K562 (cell line): ENCODE data around the gene FHIT. TPM values are rescaled to one million over a fixed set of nuclear protein-coding genes. Genes with fewer than 3 reads are reported as not detected.

Experiments
- ATF3 ChIP-seq, 2 experiments: fragments of 450-650 bp in 1 of 2; sonication (generic) in 1 of 2; formaldehyde crosslinking in 1 of 2; IDR thresholded peaks in 1 of 2; conservative IDR thresholded peaks in 1 of 2; 2 replicates each; pipeline versions ENCODE4 v1.6.1 to v1.8.1; 2016 to 2023; ENCODE audit warnings: mild to moderate bottlenecking in 2 of 2, moderate library complexity in 2 of 2, inconsistent platforms in 1 of 2, missing genetic modification reagents in 1 of 2
- DMBX1 ChIP-seq: fragments of 250-450 bp; sonication (Bioruptor Pico); IDR thresholded peaks from 2 replicates; pipeline ENCODE4 v1.8.0; 2022; ENCODE audit warnings: inconsistent platforms, mild to moderate bottlenecking, moderate library complexity, borderline replicate concordance
- GATAD2B ChIP-seq: fragments of 450-650 bp; IDR thresholded peaks from 2 replicates; pipeline ENCODE4 v1.6.1; 2017; ENCODE audit warnings: mild to moderate bottlenecking, borderline replicate concordance
- HDAC2 ChIP-seq: fragments of 450-650 bp; IDR thresholded peaks from 2 replicates; pipeline ENCODE4 v1.6.1; 2016; ENCODE audit warnings: mild to moderate bottlenecking
- HDAC6 ChIP-seq: IDR thresholded peaks from 2 replicates; pipeline ENCODE4 v1.6.1; 2012; ENCODE audit warnings: low read depth, mild to moderate bottlenecking, control low read depth, inconsistent platforms, low read length, moderate library complexity
- KAT2B ChIP-seq: IDR thresholded peaks from one replicate; pipeline ENCODE4 v1.6.1; 2012; ENCODE audit warnings: low read depth, mild to moderate bottlenecking, control low read depth, inconsistent platforms, low read length, moderate library complexity
- MAFF ChIP-seq: IDR thresholded peaks from 2 replicates; pipeline ENCODE4 v1.6.1; 2012; ENCODE audit warnings: low read length, improper control_type of control experiment
- NFIC ChIP-seq: fragments of 450-650 bp; IDR thresholded peaks from 2 replicates; pipeline ENCODE4 v1.6.1; 2017; ENCODE audit warnings: mild to moderate bottlenecking, inconsistent platforms
- PHF20 ChIP-seq: fragments of 450-650 bp; IDR thresholded peaks from 2 replicates; pipeline ENCODE4 v1.6.1; 2018; ENCODE audit not compliant: partially characterized antibody
- POLR3A ChIP-seq: IDR thresholded peaks from 2 replicates; pipeline ENCODE4 v1.6.1; 2011; ENCODE audit warnings: borderline replicate concordance, mild to moderate bottlenecking, moderate library complexity; ENCODE audit not compliant: insufficient read length, insufficient read depth; ENCODE audit errors: extremely low read depth
- RHOXF2B ChIP-seq: fragments of 250-450 bp; sonication (Bioruptor Pico); conservative IDR thresholded peaks from 2 replicates; pipeline ENCODE4 v1.5.1; 2021
- SP2 ChIP-seq: IDR thresholded peaks from 2 replicates; pipeline ENCODE4 v1.6.1; 2011; ENCODE audit warnings: mild to moderate bottlenecking, low read depth, low read length, moderate library complexity; ENCODE audit not compliant: poor library complexity, severe bottlenecking; ENCODE audit errors: extremely low read depth
- TCFL5 ChIP-seq: fragments of 250-450 bp; sonication (Bioruptor Pico); conservative IDR thresholded peaks from 2 replicates; pipeline ENCODE4 v1.6.1; 2021; ENCODE audit warnings: mild to moderate bottlenecking, moderate library complexity, matching md5 sums
- ZBED1 ChIP-seq: IDR thresholded peaks from 2 replicates; pipeline ENCODE4 v1.6.1; 2014
- ZFPM2 ChIP-seq: fragments of 250-450 bp; sonication (Bioruptor Pico); IDR thresholded peaks from 2 replicates; pipeline ENCODE4 v1.5.1; 2022; ENCODE audit warnings: mild to moderate bottlenecking
- ZNF274 ChIP-seq: IDR thresholded peaks from 2 replicates; pipeline ENCODE4 v1.6.1; 2011; ENCODE audit warnings: low read depth, mild to moderate bottlenecking, low read length, moderate library complexity, borderline replicate concordance
- ZNF444 ChIP-seq: fragments of 250-450 bp; sonication (Bioruptor Pico); IDR thresholded peaks from 2 replicates; pipeline ENCODE4 v1.4.0; 2020; ENCODE audit warnings: mild to moderate bottlenecking, moderate library complexity
- polyA plus RNA-seq, 8 experiments: library from polyadenylated mRNA; depleted of rRNA in 4 of 8; stranded (reverse) in 5 of 8; unstranded in 3 of 8; fragments of >200 nt; fragmentation: Nextera tagmentation in 2 of 8; fragmentation: Illumina TruSeq in 1 of 8; extraction: Ambion mirVana in 2 of 8; extraction: Trizol in 1 of 8; gene quantifications; 2 replicates each; pipeline versions ENCODE4 v1.2.1 to v1.2.3, GENCODE V29; 2011 to 2014; ENCODE audit warnings: inconsistent platforms in 1 of 8, missing spikeins in 1 of 8
- total RNA-seq, 7 experiments: library from RNA; depleted of rRNA in 6 of 7; stranded (reverse); fragments of >200 nt in 6 of 7; fragmentation: Illumina TruSeq in 2 of 7; extraction: Trizol in 2 of 7; gene quantifications; 2 replicates each; pipeline versions ENCODE4 v1.2.1 to v1.2.3, GENCODE V29; 2011 to 2021; ENCODE audit warnings: low replicate concordance in 1 of 7
- TF ChIP-seq, protein P1 (sequence below): IDR thresholded peaks from 2 replicates; pipeline ENCODE4 v1.6.1; 2011; ENCODE audit not compliant: insufficient read length; ENCODE audit errors: extremely low read depth

Gene FHIT
- total and polyA plus RNA-seq, 9 of the 15 experiments (the other 6 are each of a cell fraction or from before 2014, with no cell fraction given) = 1.7 to 9.1 (median 4.3) TPM

DNA sequence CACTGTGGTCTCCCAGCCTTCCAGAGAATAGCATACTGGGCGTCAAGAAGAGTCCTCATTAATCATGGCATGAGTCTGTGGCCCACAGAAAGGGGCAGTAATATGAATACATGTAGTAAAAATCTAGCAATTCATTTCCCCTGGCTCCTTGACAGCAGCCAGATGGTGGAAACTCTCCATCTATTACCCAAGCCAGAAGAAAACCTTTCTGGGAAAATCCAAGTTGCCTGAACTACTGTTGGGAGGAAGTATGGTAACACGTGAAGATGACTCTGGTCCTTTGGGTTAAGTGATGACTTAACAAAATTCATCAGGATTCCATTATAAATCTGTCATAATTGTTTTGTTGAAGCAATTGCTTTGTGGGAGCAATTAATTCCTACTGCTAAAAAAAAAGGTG is 530.5 kb downstream of the FHIT start (continued):
- no peak for TF ChIP-seq KAT2B
- no peak for TF ChIP-seq HDAC2
- no peak for TF ChIP-seq POLR3A
- TF ChIP-seq MAFF = no peak
- no peak for TF ChIP-seq RHOXF2B (CRISPR knock-in tag)
- TF ChIP-seq, protein P1, sequence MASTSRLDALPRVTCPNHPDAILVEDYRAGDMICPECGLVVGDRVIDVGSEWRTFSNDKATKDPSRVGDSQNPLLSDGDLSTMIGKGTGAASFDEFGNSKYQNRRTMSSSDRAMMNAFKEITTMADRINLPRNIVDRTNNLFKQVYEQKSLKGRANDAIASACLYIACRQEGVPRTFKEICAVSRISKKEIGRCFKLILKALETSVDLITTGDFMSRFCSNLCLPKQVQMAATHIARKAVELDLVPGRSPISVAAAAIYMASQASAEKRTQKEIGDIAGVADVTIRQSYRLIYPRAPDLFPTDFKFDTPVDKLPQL = no peak
- TF ChIP-seq GATAD2B = no peak
- no peak for TF ChIP-seq NFIC
- TF ChIP-seq SP2 = no peak
- no peak for TF ChIP-seq TCFL5 (CRISPR knock-in tag)
- no peak for TF ChIP-seq ATF3 (IDR thresholded peaks at IDR 0.05)
- no peak for TF ChIP-seq ATF3 (CRISPR knock-in tag; conservative IDR thresholded peaks at IDR 0.05)
- no peak for TF ChIP-seq PHF20
- no peak for TF ChIP-seq ZNF274
- no peak for TF ChIP-seq HDAC6
- no peak for TF ChIP-seq ZNF444 (CRISPR knock-in tag)
- TF ChIP-seq ZBED1 = no peak
- TF ChIP-seq DMBX1 (CRISPR knock-in tag) = no peak
- no peak for TF ChIP-seq ZFPM2
